ENCODE measurements around the gene RBMS1. TPM values are rescaled to one million over a fixed set of nuclear protein-coding genes. Genes with fewer than 3 reads are reported as not detected.

Gene RBMS1
- total RNA-seq, 1 experiment from 2014 or later: 73.3 TPM

DNA sequence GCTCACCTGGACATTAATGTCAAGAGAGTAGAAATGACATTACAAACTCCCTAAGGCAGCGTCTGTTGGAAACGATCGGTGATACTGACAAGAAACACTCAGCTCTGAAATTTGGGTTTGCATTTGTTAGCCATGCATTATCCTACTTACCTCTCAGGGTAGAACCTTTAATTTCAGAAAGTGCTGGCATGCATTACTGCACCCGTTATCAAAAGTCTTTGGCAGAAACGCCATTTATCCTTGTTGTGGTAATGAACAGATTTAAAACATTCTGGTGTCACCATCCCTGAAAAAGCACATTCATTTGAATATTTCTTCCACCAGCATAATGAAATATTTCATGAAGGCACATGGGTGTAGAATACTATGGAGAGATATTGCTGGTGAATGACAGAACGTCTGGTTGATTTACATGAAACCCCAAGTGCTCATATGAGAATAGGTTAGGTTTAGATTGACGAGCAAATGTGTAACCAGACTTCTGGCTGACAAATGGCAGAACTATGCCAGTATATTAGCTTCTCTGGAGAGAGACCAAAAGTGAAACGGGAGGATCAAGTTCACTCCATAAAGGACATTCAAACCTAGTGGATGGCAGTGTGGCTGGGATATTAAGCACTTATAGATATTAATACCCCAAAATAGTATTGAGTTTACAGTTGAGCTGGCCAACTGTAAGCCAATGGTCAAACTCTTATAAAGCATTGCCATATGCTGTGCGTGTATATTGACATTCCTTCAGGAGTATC is 240.0 kb downstream of the RBMS1 start:
- peak; percentile 78 for DNase-seq (ENCODE audit: low read depth)

DNA sequence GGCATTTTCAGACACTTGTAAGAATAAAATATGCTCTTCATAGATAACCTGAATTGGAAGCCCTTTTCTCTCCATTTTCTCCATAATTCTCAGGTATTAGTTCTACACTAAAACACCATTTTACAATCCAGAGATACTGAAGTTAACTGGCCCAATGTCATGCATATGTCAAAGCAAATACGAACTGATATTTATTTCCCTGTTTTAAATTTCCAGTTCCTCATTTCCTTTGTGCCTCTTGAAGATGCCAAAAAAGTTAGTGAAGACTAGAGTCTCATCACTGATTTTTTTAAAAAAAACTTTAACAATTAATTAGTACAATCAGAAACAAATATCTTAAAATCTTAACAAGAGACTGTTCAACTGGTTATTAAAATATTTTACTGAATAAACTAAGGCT is 240.7 kb downstream of the RBMS1 start:
- DNase-seq (ENCODE audit: low read depth): no peak

DNA sequence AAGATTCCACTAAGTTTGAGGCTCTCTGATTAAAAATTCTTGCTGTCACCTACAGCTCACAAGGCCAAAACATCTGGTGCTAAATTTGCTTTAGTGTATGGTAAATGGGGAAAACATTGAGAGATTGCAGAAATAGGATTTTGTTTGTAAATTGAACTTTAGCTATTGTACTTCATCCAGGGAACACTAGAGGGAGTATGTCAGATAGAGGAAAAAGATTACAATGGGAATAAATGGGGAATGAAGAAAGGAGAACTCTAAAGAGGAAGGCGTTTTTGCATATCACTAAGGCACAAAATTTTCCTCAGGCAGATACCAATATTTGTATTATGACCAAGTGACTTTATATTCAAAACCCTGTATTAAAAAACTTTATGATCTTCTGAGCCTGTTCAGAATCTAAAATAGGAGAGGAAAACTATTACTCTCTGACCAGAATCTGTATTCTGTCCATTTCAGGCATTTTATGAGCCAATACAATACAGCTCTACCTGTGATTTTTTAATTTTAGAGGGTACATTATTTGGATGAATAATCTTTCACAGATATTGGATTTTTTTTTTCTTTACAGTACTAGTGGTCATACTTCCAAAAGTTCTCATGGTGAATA is 241.2 kb downstream of the RBMS1 start:
- DNase-seq (ENCODE audit: low read depth): no peak

DNA sequence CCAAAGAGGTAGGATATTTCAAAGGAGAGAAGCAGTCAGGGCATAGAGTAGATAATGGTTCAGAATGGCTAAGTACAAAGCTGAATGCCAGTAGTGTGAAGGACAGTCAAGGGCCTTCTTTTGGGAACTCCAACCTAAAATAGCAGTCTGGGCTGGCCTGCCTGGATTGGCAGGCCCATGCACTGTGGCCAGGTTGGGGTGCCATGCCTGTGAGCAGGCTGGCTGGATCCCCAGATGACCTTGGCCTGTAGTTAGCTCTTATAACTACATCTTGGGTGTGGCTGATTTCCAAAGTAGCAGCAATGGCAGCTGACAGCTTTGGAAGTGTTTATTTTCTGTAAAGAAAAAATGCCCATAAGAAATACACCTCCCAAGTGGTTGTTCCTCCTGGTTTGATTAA is 242.0 kb downstream of the RBMS1 start:
- no peak for DNase-seq (ENCODE audit: low read depth)

DNA sequence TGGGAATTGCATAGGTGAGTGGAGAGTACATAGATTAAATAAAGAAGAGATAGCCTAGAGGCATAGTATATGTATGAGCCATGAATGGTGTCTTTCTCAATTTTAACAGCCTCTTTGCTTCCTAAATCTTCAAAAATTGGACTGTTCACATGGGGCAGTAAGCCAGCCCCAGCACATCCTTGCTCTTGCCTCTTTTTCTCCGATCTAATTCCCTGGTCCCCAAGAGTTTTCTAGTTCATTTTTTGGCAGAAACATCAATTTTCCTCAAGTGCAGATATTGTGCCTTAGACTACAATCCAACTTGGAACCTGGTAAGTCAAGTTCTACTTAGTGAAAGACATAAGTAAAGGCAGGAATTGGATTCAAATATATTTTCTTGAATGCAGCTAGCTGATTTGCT is 243.7 kb downstream of the RBMS1 start:
- DNase-seq (ENCODE audit: low read depth): no peak

DNA sequence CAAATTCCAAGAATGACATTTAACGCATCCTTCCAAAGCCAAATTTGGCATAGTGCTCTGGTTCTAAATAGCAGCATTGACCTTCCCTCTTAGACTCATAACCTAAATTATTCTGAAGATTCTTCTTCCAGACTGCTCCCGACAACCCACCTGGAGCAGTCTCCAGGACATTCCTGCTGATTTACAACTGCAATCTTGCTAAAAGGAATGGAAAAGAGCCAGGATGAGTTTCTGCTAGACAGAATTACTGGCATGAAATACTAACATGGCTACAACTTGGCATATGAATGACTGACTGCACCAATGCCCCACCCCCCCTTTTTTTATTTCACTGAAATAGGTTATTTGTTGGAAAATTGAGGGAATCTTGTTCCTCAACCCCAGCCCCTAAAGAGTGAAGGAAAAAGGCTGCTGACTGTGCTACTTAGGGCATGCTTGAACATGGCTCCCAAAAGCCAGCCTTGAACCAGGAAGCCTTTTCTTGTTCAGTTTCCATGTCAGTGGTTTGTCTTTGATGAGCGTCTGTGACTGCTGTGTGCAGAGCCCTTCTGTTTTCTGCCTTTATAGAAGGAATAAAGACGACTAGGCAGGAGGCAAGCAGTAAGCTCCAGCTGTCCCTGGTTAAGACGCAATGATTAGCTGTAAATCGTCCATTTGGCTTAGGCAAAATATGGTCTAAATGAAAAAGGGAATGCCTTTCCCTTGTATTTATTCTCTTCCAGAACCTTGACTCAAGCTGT is 246.1 kb downstream of the RBMS1 start:
- no peak for DNase-seq (ENCODE audit: low read depth)

DNA sequence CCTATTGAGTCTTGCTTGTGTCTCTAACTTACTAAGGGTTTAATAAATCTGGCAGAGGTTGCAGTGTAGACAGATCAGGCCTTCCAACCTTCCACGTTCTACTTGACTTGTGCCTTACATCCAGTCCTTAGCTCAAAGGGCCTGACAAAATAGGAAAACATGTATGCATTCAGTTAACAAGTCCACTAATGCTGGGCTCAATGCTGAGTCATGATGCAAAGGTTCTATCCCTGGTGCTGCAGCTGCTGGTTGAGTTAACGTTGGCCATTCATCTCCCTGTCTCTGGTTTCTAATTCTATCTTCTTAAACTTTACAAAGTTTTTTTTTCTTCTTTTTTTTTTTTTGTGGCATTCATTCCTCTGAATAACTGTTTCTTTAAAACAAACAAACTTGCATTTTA is 247.3 kb downstream of the RBMS1 start:
- no peak for DNase-seq (ENCODE audit: low read depth)

DNA sequence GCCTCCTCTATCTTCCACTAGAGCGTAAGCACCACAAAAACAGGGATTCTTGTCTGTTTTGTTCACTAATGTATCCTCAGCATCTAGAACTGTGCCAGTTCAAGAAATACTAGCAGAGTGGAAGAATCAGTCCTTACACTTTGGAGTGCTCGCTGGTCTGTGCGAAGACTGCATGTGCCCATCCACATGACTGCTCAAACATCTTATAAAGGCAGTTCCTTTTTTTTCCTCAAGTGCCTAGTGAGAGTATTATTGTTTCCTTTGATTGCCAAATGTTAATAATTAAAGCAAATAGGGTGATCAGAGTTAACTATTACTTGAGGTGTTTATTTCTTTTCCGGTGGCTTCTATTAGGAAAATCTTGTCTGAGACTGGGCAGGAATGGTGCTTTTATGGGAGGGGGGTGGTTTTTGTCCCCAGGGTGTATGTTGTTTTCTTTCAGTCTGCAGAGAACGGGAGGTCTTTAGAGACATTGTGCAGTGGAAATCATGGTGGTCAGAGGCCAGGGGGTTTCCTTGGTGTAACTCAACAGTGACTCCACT is 247.9 kb downstream of the RBMS1 start:
- DNase-seq (ENCODE audit: low read depth): no peak

DNA sequence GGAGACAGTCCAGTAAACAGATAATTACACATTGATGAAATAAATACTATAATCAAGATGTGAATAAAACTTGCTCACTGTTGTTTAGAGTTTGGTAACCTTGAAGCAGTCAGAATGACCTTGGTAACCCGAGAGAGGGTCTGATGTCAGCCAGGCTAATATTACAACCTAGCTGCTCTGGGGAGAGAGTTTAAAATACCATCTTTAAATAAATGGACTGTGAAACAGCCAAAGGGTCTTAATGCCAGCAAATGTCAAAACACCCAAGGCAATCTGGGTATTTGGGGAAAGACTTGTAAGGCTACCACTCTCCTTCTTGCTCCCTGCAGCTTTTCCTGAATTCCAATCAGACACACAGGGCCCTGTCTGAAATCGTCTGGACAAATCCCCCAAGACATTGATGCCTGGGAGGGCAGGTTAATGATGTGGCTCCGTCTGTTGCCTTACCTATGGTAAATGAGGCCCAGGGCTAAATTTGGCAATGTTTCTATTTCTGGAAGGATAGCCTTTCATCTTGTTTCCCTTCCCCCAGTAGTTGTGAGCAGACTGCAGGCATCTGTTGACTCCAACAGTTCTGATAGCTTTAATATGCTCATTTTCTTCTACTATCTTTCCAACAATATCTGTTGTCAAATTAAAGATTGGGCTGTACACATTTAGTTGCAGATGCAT is 250.6 kb downstream of the RBMS1 start:
- no peak for DNase-seq (ENCODE audit: low read depth)

DNA sequence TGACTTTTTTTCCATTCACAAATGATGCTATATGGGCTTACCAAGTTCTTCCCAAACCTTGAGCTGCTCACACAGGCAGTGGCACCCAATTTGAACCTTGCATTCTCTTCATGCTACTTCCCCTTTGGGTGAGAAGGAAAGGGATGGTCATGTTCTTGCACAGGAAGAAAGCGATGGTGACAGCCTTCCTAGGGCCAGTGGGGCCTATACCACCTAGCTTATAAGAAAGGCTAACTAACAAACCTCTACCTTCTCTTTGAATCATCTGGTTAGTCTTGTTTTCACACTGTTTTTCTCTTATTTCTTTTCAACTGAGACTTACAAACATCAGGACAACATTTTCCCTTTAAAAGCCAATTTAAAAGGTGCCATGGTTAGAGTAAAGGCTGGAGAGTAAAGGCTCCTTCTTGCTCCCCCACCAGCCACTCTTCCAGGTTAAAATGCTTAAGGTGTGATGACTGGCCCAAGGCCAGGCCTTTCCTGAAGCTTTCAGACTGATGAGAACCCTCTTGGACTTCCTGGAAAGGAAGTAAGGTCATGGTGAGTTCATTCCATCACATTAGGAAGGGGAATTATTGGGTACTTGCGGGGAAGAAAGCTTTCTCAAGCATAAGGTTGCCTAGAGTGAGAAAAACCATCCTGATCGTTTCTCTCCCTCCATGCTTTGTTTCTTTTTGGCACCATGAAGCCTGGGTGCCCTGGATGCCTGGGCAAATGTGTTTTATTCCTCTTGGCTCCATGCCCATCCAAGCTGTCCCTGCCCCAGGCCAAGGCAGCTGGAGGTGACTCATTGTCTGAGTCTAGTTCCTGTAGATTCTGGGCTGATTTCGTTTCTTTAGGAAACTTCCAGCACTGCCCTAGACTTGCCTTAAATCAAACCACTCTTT is 252.1 kb downstream of the RBMS1 start:
- DNase-seq (ENCODE audit: low read depth): peak; percentile 90

DNA sequence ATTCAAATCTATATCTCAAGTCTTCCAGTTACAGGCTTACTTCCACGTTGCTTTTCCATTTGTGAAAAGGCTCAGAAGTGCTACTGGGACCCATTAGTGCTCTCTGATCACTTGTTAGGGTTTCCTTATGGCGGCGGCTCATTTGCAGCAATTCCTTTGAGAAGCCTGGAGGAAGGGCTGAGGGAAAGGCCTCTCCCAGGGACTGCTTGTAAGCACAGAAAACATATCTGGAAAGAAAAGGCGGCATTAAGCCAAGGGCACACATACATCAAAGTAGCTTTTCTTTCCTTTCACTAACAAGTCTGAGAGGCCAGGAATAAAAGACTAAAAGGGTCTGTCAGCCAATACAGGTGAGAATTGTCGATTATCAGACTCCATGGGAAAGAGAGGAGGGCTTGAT is 254.2 kb downstream of the RBMS1 start:
- no peak for DNase-seq (ENCODE audit: low read depth)

DNA sequence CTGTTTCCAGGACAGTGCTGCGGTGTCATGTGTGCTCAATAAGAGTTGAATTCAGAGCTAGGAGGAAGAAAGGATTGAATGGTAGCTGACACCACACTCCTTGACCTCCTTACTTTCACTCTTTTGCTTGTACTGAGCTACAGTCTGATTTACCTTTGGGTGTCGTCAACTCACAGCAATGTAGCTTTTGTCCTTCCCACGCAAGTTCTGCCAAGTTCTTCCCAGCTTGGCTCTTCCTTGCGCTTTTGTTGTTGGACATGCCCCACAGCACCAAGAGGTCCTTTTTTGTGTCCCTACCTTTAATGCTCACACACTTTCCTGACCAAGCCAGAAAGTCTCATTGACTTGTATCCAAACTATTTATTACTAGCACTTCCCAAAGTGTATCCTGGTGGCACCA is 255.2 kb downstream of the RBMS1 start:
- no peak for DNase-seq (ENCODE audit: low read depth)

DNA sequence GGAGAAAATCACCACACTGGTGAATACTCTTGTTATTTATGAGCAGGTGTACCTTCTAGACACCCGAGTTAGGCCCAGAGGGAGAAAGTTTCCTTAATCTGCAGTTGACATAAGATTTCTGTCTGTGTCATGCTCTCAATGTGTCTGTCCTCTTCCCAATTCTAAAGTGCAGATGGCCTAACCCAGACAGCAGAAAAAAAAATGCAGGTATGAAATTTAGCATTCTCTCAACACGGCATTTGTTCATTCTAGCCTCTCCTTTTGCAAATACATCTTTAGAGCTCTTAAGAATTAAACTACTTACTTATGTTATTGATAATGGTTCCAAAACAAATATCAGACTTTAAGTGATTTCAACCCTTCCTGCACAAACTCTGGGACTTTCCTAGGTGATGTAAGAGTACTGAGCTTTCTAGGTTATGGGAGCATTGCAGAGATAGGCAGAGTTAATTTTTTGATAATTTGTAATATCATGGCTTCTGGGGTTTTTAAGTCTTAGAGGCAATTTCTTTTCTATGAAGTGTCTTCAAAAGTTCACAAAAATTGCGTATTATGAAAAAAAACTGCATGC is 260.6 kb downstream of the RBMS1 start:
- DNase-seq (ENCODE audit: low read depth): no peak

DNA sequence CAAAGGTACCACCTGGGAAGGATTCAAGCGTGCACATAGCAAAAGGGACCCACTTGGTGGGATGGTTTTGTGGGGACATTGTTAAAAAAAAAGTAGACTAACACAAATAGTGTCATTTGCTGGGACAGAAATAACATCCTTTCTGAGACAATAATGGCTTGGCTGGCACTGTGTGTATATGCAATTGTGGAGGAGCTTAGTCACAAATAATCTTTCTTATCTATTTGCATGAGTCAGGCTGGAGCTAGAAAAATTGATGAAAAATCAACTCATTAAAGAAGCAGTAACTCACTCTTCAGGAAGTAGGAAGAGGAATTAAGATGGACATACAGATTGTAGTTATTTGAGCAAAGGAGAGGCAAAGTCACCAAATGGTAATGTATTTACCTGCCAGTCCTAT is 264.0 kb downstream of the RBMS1 start:
- peak; percentile 69 for DNase-seq (ENCODE audit: low read depth)

DNA sequence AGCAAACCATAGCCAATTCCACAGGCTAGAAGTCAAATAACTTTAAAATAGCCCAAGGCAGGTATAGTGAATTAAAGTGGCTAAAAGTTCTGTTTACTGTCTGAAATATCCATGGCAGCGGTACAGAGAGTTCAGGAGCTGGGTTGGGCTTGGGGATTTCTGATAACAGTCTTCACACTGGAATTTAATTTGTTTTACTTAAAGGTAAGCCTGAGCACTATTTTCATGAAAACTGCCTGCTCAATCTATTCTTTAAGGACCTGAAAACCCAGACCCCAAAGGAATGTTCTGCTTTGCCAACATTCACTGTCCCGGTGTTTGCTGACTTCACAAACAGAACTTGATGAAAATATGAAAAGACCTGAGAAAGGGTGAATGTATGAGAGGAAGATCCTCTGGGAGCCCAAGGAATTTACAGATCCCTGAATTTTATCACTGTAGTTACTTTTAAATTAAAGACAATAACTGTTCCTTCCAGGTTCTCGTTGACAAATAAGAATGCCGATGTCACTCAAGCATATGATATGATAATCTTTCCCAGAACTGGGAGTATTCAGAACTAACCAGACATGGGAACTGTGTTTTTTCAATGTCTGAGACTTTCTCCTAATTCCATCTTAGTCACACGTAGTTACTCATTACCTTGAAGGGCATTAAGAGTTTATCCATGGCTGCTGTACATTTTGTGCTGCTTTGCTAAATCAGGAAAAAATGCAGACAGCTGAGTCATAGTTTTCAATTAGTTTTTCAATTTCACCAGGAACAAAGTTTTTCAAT is 265.3 kb downstream of the RBMS1 start:
- peak; percentile 86 for DNase-seq (ENCODE audit: low read depth)

DNA sequence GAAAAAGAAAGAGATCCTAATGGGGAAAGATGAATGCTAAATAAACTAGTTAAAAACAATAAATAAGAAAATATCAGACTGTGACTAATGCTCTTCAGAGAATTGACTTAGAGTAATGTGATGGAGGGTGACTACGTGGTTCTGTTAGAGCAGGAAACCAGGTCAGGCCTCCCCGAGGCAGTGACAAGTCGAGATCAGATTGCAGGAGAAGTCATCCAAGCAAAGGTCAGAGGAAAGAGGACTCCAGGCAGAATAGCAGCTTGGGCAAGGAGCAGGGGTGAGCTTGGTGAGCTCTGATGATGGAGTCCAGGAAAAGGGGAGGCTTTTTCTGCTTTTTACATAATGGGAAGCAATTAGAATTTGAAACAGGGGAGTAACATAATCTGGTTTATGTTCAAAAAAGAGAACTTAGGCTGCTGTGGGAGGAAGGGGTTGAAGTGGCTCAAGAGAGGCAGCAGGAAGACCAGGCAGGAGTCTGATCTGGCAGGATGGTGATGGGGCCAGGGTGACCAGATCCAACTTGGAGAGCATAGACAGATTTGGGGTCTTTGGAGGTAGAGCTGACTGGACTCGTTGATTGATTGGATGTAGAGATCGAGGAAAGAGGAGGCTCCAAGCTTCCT is 266.2 kb downstream of the RBMS1 start:
- DNase-seq (ENCODE audit: low read depth): peak; percentile 89

DNA sequence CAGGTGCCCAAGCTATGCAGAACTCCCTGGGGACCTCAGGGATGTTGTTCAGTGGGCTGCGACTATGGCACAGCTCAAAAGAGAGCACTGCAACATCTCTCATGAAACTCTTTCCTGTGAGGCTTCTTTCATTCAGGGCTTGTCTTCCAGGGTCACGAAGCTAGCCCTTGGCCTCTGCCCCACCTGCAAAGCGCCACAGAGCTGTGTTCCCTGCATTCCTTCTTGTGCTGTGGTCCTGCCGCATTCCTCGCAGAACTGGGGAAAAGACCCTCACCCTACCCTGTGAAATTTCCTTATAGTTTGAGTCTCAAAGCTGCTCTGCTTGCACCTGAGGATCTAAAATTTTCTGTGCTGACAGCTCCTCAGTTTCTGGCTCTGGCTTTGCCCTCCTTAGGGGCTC is 267.2 kb downstream of the RBMS1 start:
- no peak for DNase-seq (ENCODE audit: low read depth)

DNA sequence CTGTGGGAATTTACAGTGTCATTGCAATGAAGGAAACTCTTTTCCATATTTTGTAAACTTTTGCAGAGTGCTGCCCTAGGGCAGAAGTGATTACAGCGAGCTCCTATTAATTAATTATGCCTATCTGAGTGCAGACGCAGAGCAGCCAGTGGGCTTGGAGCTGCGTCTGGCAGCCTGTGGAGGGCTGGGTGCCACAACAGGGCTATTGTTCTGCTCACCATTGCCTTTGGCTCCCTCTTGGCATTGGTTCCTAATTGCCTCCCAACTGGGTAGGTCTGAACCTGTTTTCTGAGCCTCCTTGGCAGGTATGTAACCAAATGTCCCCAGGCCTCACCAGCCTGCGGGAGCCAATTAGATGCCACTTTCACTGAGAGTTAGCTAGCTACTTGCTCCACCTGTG is 267.9 kb downstream of the RBMS1 start:
- no peak for DNase-seq (ENCODE audit: low read depth)

DNA sequence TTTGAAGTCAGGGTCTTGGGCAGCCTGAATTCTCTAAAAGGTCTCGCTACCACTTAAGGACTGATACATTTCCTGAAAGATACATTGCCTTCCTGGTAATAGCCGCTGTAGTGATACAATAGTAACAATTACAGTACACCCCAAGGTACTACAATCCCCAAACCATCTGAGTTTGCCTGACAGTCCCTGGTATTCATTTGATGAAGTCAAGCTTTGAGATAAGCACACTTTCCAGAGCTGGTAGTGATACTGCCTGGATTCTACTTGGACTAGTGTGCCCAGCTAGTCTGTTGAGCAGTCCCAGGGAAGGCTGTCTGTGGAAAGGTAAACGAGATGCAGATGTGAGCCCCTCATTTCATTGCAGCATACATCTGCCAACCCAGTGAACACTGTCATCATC is 269.1 kb downstream of the RBMS1 start:
- peak; percentile 34 for DNase-seq (ENCODE audit: low read depth)

DNA sequence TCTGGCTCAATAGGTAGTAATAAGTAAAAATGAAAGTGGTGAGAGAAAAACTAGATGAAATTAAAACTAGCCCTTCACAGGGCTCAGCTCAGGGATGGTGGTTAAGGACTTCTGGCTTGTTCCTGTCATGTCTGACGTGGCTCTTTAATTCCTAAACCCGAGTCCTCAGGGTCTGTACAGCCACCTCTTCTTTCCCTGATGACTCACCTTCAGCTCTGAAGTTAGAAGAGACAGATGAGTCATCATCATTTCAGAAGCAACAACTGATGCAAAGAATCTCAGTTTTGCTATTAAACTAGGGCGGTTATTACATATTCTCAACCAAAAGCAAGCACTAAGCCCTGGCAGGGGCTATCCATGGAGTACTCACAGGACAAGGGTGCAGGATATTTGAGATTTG is 269.5 kb downstream of the RBMS1 start:
- DNase-seq (ENCODE audit: low read depth): peak; percentile 93

Measured in Daoy (cell line).